ENCODE results near the gene FGD6. TPM values are rescaled to one million over a fixed set of nuclear protein-coding genes. Genes with fewer than 3 reads are reported as not detected.

The FGD6 gene
- total RNA-seq, 6 experiments from 2014 or later, result 3.5 to 7.8 (median 5.1) TPM

- DNase-seq (no peak), ATAC-seq (no peak)
- Histone ChIP-seq H3K4me1 (peaks cover 0 to 11% (median 0%) of the 10 kb centered on the region in 4 donors), H3K27ac (no peak overlapping the region), H3K4me3 (no peak overlapping the region), H3K27me3 (no peaks in the 10 kb centered on the region), H3K36me3 (no peaks in the 10 kb centered on the region), H3K9me3 (no peaks in the 10 kb centered on the region)
- 88% methylated on average over 4 of the region's 4 CpGs for WGBS (ENCODE audit: insufficient coverage, low coverage, low lambda C conversion rate, missing lambda C conversion rate)
- TF ChIP-seq CTCF (IDR thresholded peaks at IDR 0.05), result no peak
- no peak for TF ChIP-seq POLR2A (IDR thresholded peaks at IDR 0.05)
- intact Hi-C loops (cut with DNase I), result no loop called here
These were observed 4.1 kb downstream of the FGD6 start for GRCh38 chr12:95213119-95213518.

GRCh38 chr12:95212586-95212985, 4.7 kb downstream of the FGD6 start:
- 54% methylated on average over 4 of the region's 4 CpGs for WGBS (ENCODE audit: insufficient coverage, low coverage, low lambda C conversion rate, missing lambda C conversion rate)
- Histone ChIP-seq H3K36me3 (no peaks in the 10 kb centered on the region), H3K27me3 (no peaks in the 10 kb centered on the region), H3K4me1 (peaks cover 0 to 11% (median 0%) of the 10 kb centered on the region in 4 donors), H3K27ac (no peak overlapping the region), H3K9me3 (no peaks in the 10 kb centered on the region), H3K4me3 (no peak overlapping the region)
- TF ChIP-seq POLR2A (IDR thresholded peaks at IDR 0.05) (no peak), CTCF (IDR thresholded peaks at IDR 0.05) (no peak)
- DNase-seq (no peak), ATAC-seq (no peak)
- intact Hi-C loops (cut with DNase I), result no loop called here

GRCh38 chr12:95208678-95209077, 8.6 kb downstream of the FGD6 start:
- H3K4me3 ChIP-seq, result no peak overlapping the region
- 89% methylated on average over 6 of the region's 7 CpGs for WGBS (ENCODE audit: insufficient coverage, low coverage, low lambda C conversion rate, missing lambda C conversion rate)

GRCh38 chr12:95207407-95207806, 9.9 kb downstream of the FGD6 start:
- TF ChIP-seq CTCF (IDR thresholded peaks at IDR 0.05), result no peak
- TF ChIP-seq POLR2A (IDR thresholded peaks at IDR 0.05), result no peak
- Histone ChIP-seq H3K9me3 (no peaks in the 10 kb centered on the region), H3K27ac (no peak overlapping the region), H3K4me1 (peaks cover 0 to 7% (median 0%) of the 10 kb centered on the region in 4 donors), H3K4me3 (no peak overlapping the region), H3K27me3 (no peaks in the 10 kb centered on the region), H3K36me3 (no peaks in the 10 kb centered on the region)
- 83% methylated on average over 2 of the region's 2 CpGs for WGBS (ENCODE audit: insufficient coverage, low coverage, low lambda C conversion rate, missing lambda C conversion rate)
- no peak for ATAC-seq
- intact Hi-C loops (cut with DNase I), result no loop called here
- no peak for DNase-seq

More at GRCh38 chr12:95208678-95209077, 8.6 kb downstream of the FGD6 start:
- Histone ChIP-seq H3K36me3 (no peaks in the 10 kb centered on the region), H3K4me1 (no peaks in the 10 kb centered on the region), H3K9me3 (no peaks in the 10 kb centered on the region), H3K27me3 (no peaks in the 10 kb centered on the region), H3K27ac (no peak overlapping the region)
- intact Hi-C loops (cut with DNase I), result no loop called here
- no peak for TF ChIP-seq POLR2A (IDR thresholded peaks at IDR 0.05)
- TF ChIP-seq CTCF (IDR thresholded peaks at IDR 0.05), result no peak
- DNase-seq (no peak), ATAC-seq (no peak)

- intact Hi-C loops (cut with DNase I), result no loop called here
- H3K27me3 ChIP-seq, result no peaks in the 10 kb centered on the region
- no peak overlapping the region for H3K4me3 ChIP-seq
- TF ChIP-seq CTCF (IDR thresholded peaks at IDR 0.05), result no peak
- no peak for TF ChIP-seq POLR2A (IDR thresholded peaks at IDR 0.05)
- H3K4me1 ChIP-seq, result peaks cover 0 to 8% (median 0%) of the 10 kb centered on the region in 4 donors
- ATAC-seq, result no peak
- H3K27ac ChIP-seq, result no peak overlapping the region
- no peaks in the 10 kb centered on the region for H3K36me3 ChIP-seq
- 91% methylated on average over 7 of the region's 8 CpGs for WGBS (ENCODE audit: insufficient coverage, low coverage, low lambda C conversion rate, missing lambda C conversion rate)
- DNase-seq, result no peak
- H3K9me3 ChIP-seq, result no peaks in the 10 kb centered on the region
These were observed 10.4 kb downstream of the FGD6 start for GRCh38 chr12:95206916-95207315.

All from right lobe of liver (tissue), 6 donors.